ENCODE results near the gene KIAA0040. TPM values are rescaled to one million over a fixed set of nuclear protein-coding genes. Genes with fewer than 3 reads are reported as not detected.

Gene KIAA0040
- total RNA-seq, 3 donors from 2014 or later (not counting 1 experiment from before 2014, with no cell fraction given): 18.0 to 21.2 (median 19.4) TPM

DNA sequence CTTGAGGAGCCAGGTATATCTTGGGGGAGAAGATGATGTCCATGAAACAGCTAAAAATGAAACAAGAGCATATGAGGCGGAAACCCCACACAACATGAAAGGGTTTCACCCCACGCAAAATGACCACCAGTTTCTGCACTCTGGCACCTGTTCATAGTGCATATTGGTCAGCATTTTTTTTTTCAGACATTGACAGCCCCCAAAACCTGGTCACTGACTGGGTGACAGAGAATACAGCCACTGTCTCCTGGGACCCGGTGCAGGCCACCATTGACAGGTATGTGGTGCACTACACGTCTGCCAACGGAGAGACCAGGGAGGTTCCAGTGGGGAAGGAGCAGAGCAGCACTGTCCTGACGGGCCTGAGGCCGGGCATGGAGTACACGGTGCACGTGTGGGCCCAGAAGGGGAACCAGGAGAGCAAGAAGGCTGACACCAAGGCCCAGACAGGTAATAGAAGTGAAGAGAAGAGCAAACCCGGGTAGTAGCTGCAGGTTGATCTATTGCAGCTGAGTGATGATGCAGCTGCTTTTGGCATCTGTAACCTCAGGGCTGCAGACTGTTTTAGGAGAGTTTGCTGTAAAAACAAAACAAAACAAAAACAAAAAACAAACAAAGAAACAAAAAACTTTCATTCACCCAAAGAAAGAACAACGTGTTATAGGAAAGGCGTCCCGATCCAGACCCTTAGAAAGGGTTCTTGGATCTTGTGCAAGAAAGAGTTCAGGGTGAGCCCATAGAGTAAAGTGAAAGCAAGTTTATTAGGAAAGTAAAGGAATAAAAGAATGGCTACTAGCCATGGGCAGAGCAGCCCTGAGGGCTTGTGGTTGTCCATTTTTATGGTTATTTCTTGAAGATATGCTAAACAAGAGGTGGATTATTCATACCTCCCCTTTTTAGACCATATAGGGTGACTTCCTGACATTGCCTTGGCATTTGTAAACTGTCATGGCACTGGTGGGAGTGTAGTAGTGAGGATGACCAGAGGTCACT, 73.9 kb downstream of the KIAA0040 start:
- WGBS (ENCODE audit: insufficient coverage): 87% methylated on average over 13 of the region's 13 CpGs
- peaks cover 10 to 11% of the 10 kb centered on the region in 2 donors for H3K27me3 Mint-ChIP-seq (ENCODE audit: low read depth in 2 of 2)
- DNase-seq: no peak
- H3K36me3 ChIP-seq (ENCODE audit: control insufficient read depth, insufficient read depth, low read length): no peaks in the 10 kb centered on the region
- peaks cover 0 to 3% of the 10 kb centered on the region in 2 donors for H3K9me3 Mint-ChIP-seq
- H3K4me1 ChIP-seq (ENCODE audit: control insufficient read depth, insufficient read depth, low read length): no peaks in the 10 kb centered on the region
- no peaks in the 10 kb centered on the region for H3K27me3 ChIP-seq (ENCODE audit: control insufficient read depth, insufficient read depth, low read length)
- H3K36me3 Mint-ChIP-seq: no peaks in the 10 kb centered on the region
- no peak overlapping the region for H3K27ac Mint-ChIP-seq
- ATAC-seq: no peak
- H3K4me3 ChIP-seq (ENCODE audit: low read length): no peak overlapping the region
- intact Hi-C loops (cut with micrococcal nuclease): no loop called here
- TF ChIP-seq, protein P1, sequence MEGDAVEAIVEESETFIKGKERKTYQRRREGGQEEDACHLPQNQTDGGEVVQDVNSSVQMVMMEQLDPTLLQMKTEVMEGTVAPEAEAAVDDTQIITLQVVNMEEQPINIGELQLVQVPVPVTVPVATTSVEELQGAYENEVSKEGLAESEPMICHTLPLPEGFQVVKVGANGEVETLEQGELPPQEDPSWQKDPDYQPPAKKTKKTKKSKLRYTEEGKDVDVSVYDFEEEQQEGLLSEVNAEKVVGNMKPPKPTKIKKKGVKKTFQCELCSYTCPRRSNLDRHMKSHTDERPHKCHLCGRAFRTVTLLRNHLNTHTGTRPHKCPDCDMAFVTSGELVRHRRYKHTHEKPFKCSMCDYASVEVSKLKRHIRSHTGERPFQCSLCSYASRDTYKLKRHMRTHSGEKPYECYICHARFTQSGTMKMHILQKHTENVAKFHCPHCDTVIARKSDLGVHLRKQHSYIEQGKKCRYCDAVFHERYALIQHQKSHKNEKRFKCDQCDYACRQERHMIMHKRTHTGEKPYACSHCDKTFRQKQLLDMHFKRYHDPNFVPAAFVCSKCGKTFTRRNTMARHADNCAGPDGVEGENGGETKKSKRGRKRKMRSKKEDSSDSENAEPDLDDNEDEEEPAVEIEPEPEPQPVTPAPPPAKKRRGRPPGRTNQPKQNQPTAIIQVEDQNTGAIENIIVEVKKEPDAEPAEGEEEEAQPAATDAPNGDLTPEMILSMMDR (IDR thresholded peaks at IDR 0.05): no peak
- no peak overlapping the region for H3K4me3 Mint-ChIP-seq
- no peaks in the 10 kb centered on the region for H3K4me1 Mint-ChIP-seq
- no peak overlapping the region for H3K27ac ChIP-seq (ENCODE audit: low read length)
- no peaks in the 10 kb centered on the region for H3K9me3 ChIP-seq (ENCODE audit: control insufficient read depth, insufficient read depth, low read length)

DNA sequence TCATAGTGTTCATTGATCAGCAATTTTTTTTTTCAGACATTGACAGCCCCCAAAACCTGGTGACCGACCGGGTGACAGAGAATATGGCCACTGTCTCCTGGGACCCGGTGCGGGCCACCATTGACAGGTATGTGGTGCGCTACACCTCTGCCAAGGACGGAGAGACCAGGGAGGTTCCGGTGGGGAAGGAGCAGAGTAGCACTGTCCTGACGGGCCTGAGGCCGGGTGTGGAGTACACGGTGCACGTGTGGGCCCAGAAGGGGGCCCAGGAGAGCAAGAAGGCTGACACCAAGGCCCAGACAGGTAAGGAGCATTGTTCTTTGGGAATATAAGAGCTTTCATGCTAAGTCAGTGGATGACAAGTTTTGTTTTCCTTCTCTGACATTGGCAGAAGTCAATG, 75.7 kb downstream of the KIAA0040 start:
- H3K4me3 Mint-ChIP-seq: no peak overlapping the region
- intact Hi-C loops (cut with micrococcal nuclease): no loop called here
- H3K27ac Mint-ChIP-seq: no peak overlapping the region
- TF ChIP-seq, protein P1 (IDR thresholded peaks at IDR 0.05): no peak
- peaks cover 0 to 9% of the 10 kb centered on the region in 2 donors for H3K9me3 Mint-ChIP-seq
- WGBS (ENCODE audit: insufficient coverage): 83% methylated on average over 11 of the region's 11 CpGs
- Histone ChIP-seq H3K4me3 (ENCODE audit: low read length) (no peak overlapping the region), H3K27ac (ENCODE audit: low read length) (no peak overlapping the region), H3K4me1 (ENCODE audit: control insufficient read depth, insufficient read depth, low read length) (no peaks in the 10 kb centered on the region), H3K9me3 (ENCODE audit: control insufficient read depth, insufficient read depth, low read length) (no peaks in the 10 kb centered on the region), H3K27me3 (ENCODE audit: control insufficient read depth, insufficient read depth, low read length) (no peaks in the 10 kb centered on the region), H3K36me3 (ENCODE audit: control insufficient read depth, insufficient read depth, low read length) (no peaks in the 10 kb centered on the region)
- H3K36me3 Mint-ChIP-seq: no peaks in the 10 kb centered on the region
- no peaks in the 10 kb centered on the region for H3K4me1 Mint-ChIP-seq
- DNase-seq (no peak), ATAC-seq (no peak)
- peaks cover 16 to 18% of the 10 kb centered on the region in 2 donors for H3K27me3 Mint-ChIP-seq (ENCODE audit: low read depth in 2 of 2)

DNA sequence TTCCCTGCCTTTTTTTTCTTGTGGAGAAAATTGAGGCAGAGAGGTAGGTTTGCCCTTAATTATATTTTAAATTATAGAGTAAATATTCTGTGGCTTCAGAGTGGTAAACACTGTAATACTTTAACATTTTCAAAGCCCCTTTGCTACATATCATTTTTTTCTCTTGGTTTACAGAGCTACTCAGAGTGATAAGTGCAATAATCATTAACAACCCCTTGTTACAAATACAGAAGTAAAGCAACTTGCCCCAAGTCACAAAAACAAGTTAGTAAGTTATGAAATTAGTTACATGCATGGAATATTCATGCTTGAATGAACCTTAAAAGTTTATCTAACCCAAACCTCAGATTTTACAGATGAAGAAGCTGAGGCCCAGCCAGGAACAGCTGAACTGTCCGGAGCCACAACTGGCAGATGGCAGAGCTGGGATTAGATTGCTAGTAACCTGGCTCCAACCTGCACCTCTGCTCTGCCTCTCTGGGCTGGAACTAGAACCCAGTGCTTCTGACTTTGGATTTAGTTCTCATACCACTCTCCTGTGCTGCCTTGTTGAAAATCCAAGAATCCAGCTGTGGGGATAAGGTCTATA, 76.3 kb downstream of the KIAA0040 start:
- H3K27ac Mint-ChIP-seq: no peak overlapping the region
- H3K9me3 Mint-ChIP-seq: peaks cover 0 to 9% of the 10 kb centered on the region in 2 donors
- Histone ChIP-seq H3K36me3 (ENCODE audit: control insufficient read depth, insufficient read depth, low read length) (no peaks in the 10 kb centered on the region), H3K4me1 (ENCODE audit: control insufficient read depth, insufficient read depth, low read length) (no peaks in the 10 kb centered on the region), H3K4me3 (ENCODE audit: low read length) (no peak overlapping the region), H3K27me3 (ENCODE audit: control insufficient read depth, insufficient read depth, low read length) (no peaks in the 10 kb centered on the region), H3K9me3 (ENCODE audit: control insufficient read depth, insufficient read depth, low read length) (no peaks in the 10 kb centered on the region), H3K27ac (ENCODE audit: low read length) (no peak overlapping the region)
- H3K27me3 Mint-ChIP-seq (ENCODE audit: low read depth in 2 of 2): peaks cover 16% of the 10 kb centered on the region in 2 donors
- H3K4me1 Mint-ChIP-seq: no peaks in the 10 kb centered on the region
- H3K36me3 Mint-ChIP-seq: no peaks in the 10 kb centered on the region
- no peak overlapping the region for H3K4me3 Mint-ChIP-seq
- WGBS (ENCODE audit: insufficient coverage): 88% methylated on average over 1 of the region's 1 CpG
- intact Hi-C loops (cut with micrococcal nuclease): no loop called here
- ATAC-seq (no peak), DNase-seq (no peak)
- TF ChIP-seq, protein P1 (IDR thresholded peaks at IDR 0.05): no peak

All from natural killer cell (primary cell).